Neural crest cell (in vitro differentiated cells): Measurements from ENCODE around the gene PPIC. TPM values are rescaled to one million over a fixed set of nuclear protein-coding genes. Genes with fewer than 3 reads are reported as not detected.
A peak's percentile ranks its signal among the peaks of the same experiment; 100 is the strongest.

ENCODE experiments used
- DNase-seq: peaks from one replicate; pipeline ENCODE4 v3.0.0; 2021; ENCODE audit warnings: low read depth, mixed read lengths, low spot score
- H3K27ac Mint-ChIP-seq: one replicate; pipeline ENCODE4 v1.8.0; 2021; ENCODE audit warnings: mild to moderate bottlenecking, mixed read lengths; ENCODE audit not compliant: unreplicated experiment
- H3K27me3 Mint-ChIP-seq: 2 replicates; pipeline ENCODE4 v1.8.0; 2021; ENCODE audit warnings: low read depth, mild to moderate bottlenecking, mixed read lengths
- H3K36me3 Mint-ChIP-seq: 2 replicates; pipeline ENCODE4 v1.8.0; 2021; ENCODE audit warnings: low read depth, mild to moderate bottlenecking, mixed read lengths
- H3K4me1 Mint-ChIP-seq: 2 replicates; pipeline ENCODE4 v1.8.0; 2021; ENCODE audit warnings: mixed read lengths
- H3K4me3 Mint-ChIP-seq: one replicate; pipeline ENCODE4 v1.8.0; 2021; ENCODE audit warnings: mild to moderate bottlenecking, mixed read lengths
- H3K9me3 Mint-ChIP-seq: 2 replicates; pipeline ENCODE4 v1.8.0; 2021; ENCODE audit warnings: mixed read lengths
- long read RNA-seq: library from polyadenylated mRNA; unstranded; transcript quantifications from one replicate; pipeline ENCODE4 v2.0.0, GENCODE V29; 2020
- total RNA-seq: library from RNA; stranded (reverse); gene quantifications from 2 replicates; pipeline ENCODE4 v1.2.1, GENCODE V29; 2021
- TF ChIP-seq, protein P1 (sequence below): fragments of 200-600 bp; sonication (generic); conservative IDR thresholded peaks from 2 replicates; pipeline ENCODE4 v1.5.0; 2021; ENCODE audit warnings: antibody characterized with exemption, mild to moderate bottlenecking

PPIC gene
- 0.93 and 1.7 TPM in 2 replicates for total RNA-seq
- long read RNA-seq, transcript PPIC-201 (5 exons, 1,380 nt), result major isoform, 11 of 11 reads
- long read RNA-seq, partial matches to known transcripts, result 0 of 11 reads
- long read RNA-seq, other reads (novel, unspliced or antisense), result 0 of 11 reads

DNA sequence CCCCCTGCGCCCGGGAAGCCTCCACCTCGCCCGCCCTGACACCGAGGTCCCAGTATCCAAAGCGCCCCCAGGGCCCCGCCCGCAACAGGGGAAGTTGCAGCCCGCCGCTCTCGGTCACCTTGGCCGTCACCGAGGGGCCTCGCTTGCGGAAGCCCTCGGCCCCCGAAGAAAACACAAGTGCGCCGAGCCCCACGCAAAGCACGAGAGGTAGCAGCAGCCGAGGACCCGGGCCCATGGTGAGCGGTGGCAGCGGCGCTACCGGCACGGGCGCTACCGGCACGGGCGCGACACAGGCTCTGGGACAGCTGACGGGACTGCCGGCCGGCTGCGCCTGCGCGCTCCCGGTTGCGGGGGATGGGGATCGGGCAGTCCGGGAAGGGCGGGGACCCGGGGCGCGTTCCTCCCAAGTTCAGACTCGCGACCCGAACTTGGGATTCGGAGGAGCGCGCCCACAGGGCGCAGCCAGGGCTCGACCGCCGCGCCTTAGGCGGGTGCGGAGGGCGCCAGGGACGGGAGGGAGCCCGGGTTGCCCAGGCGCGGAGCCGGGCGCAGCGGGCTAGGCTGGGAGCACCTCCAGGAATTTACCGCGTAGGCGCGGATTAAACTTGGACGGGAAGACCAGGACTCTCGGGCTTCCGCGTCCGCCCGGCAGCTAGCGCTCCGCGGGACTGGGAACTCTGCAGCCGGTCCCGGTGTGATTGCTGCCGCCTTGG, at the start of gene PPIC:
TSS of gene PPIC (minus strand) at position 335 of the 713 bp plus-strand sequence. CDS start at position 235, 100 bp downstream.
- TF ChIP-seq, protein P1, sequence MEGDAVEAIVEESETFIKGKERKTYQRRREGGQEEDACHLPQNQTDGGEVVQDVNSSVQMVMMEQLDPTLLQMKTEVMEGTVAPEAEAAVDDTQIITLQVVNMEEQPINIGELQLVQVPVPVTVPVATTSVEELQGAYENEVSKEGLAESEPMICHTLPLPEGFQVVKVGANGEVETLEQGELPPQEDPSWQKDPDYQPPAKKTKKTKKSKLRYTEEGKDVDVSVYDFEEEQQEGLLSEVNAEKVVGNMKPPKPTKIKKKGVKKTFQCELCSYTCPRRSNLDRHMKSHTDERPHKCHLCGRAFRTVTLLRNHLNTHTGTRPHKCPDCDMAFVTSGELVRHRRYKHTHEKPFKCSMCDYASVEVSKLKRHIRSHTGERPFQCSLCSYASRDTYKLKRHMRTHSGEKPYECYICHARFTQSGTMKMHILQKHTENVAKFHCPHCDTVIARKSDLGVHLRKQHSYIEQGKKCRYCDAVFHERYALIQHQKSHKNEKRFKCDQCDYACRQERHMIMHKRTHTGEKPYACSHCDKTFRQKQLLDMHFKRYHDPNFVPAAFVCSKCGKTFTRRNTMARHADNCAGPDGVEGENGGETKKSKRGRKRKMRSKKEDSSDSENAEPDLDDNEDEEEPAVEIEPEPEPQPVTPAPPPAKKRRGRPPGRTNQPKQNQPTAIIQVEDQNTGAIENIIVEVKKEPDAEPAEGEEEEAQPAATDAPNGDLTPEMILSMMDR, result no peak
- Mint-ChIP-seq H3K4me1 (peaks cover 8% of the 10 kb centered on the region), H3K4me3 (peak within 1 kb of the TSS; percentile 83), H3K27me3 (peaks cover 82% of the 10 kb centered on the region), H3K36me3 (no peaks in the 10 kb centered on the region), H3K9me3 (no peaks in the 10 kb centered on the region), H3K27ac (no peak within 1 kb of the TSS)
- peak; percentile 63 for DNase-seq

DNA sequence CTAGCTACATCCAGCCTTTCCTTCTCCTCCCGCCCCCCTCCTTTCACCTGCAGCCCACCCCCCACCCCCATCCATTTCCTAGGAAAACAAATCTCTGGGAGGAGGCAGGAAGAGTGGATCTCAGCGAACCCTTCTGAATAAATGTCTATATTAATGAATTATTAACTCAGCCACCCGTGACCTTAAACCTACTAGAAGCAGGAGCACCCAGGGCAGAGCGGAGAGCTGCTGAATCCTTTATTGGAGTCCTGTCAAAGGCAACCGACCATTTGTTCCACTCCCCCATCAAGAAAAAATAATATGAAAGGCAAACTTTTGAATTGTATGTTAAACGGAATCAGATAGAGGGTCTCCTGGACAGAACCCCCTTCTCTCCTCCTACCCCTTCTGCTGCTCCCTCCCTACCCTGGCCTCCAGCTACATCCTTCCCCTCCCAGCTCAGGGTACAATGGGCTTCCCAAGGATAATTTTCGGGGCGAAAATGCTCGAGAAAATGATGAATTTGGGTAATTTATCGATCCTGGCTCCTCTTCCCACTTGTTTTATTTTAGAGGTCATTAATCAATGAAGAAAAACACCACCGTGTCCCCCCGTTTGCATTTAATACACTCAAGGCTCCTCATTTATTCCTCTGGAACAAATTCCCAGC, 49.2 kb upstream of the PPIC start:
- peaks cover 32% of the 10 kb centered on the region for H3K4me1 Mint-ChIP-seq
- H3K27me3 Mint-ChIP-seq, result peaks cover 98% of the 10 kb centered on the region
- TF ChIP-seq, protein P1, result no peak
- no peak overlapping the region for H3K27ac Mint-ChIP-seq
- H3K36me3 Mint-ChIP-seq, result no peaks in the 10 kb centered on the region
- no peak for DNase-seq
- peak overlapping the region; percentile 34 for H3K4me3 Mint-ChIP-seq
- no peaks in the 10 kb centered on the region for H3K9me3 Mint-ChIP-seq

DNA sequence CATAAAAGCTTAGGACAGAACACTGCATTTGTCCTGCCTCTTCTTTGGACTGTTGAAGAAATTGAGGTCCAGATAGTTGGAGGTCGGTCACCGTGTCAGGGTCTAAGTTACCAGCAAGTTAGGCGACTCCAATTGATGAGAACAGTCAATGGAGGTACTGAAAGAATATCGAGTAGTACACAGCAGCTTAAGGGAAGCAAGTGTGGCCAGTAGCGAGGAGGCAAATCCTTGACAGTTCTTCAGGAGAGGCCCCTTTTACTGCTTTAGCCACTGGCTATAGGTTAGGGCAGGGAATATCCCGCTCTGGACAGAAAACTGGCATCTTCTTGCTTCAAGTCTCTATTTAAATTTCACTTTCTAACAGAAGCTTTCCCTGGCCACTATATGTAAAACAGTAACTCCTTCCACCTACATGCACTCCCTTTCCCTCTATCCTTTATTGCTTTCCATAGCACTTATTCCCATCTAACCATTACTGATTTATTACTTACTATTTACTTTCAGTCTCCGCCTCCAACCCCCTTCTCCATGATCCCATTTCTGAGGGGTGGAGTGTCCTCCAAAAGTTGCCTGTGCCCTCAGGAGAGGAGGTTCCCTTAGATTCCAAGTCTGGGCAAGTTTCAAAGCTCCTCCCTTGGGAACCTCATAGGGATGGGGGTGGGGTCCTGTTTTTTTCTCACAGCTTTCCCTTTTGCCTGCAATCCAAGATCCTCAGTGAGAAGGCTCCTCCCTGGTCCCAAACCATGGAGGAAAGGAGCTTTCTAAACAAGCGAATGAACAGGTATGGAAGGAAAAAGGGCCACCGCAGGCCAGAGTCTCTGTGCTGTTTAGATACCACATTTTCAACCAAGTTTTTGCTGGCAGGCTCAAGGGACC, 48.4 kb upstream of the PPIC start:
- Mint-ChIP-seq H3K36me3 (no peaks in the 10 kb centered on the region), H3K27me3 (peaks cover 100% of the 10 kb centered on the region), H3K4me1 (peaks cover 32% of the 10 kb centered on the region), H3K9me3 (no peaks in the 10 kb centered on the region), H3K4me3 (no peak overlapping the region), H3K27ac (no peak overlapping the region)
- TF ChIP-seq, protein P1, result no peak
- no peak for DNase-seq

DNA sequence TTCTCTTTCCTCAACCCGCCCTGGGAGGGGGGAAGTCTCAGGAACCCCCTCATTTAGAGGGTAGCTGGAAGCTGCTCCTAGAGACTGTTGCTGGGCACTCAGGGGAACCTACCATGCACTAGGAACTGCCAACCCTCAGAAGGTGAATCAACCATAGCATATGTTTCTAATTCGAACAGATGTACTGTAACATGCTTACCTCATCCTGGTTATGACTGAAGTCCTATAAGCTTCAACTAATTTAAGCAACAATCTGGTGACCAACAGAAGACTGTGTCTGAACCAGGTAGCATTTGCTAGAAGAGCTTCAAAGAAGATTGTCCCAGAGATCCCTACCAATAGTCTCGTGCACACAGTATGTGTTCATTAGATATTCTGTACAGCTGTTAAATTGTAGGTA, 46.8 kb upstream of the PPIC start:
- Mint-ChIP-seq H3K27ac (no peak overlapping the region), H3K4me1 (peaks cover 27% of the 10 kb centered on the region), H3K4me3 (no peak overlapping the region), H3K9me3 (no peaks in the 10 kb centered on the region), H3K27me3 (peaks cover 96% of the 10 kb centered on the region), H3K36me3 (no peaks in the 10 kb centered on the region)
- DNase-seq, result no peak
- TF ChIP-seq, protein P1, result no peak

DNA sequence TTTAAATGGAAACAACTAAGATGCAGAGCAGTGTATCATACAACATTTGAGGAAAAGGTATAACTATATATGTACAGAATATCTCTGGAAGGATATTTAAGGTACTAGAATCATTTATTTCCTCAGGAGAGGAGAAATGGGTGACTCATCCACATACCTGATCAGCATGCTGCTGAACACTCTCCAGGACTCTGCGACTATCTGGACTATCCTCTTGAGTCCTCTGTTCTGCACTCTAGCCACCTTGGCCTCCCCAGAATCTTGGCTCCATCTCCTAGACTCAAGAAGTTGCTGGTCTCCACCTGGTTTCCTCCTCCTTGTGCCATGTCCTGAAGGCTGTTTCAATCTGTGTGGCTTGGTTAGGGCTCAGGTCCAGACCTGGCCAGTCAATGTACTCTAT, 43.7 kb upstream of the PPIC start:
- Mint-ChIP-seq H3K27ac (no peak overlapping the region), H3K4me1 (peaks cover 6% of the 10 kb centered on the region)

More for the DNA sequence above, 43.7 kb upstream of the PPIC start:
- DNase-seq, result no peak
- no peaks in the 10 kb centered on the region for H3K9me3 Mint-ChIP-seq
- no peak overlapping the region for H3K4me3 Mint-ChIP-seq
- TF ChIP-seq, protein P1, result no peak
- no peaks in the 10 kb centered on the region for H3K36me3 Mint-ChIP-seq
- peaks cover 92% of the 10 kb centered on the region for H3K27me3 Mint-ChIP-seq
